HEK293 (cell line): Measurements from ENCODE around the gene HSD17B4.

Source experiments
- REPIN1 ChIP-seq: fragments of 450-650 bp; formaldehyde crosslinking; IDR thresholded peaks from 2 replicates; pipeline ENCODE4 v1.5.1; 2017; ENCODE audit warnings: missing biosample characterization, missing genetic modification characterization, low read depth
- TCF7L2 ChIP-seq: IDR thresholded peaks from 2 replicates; pipeline ENCODE4 v1.6.1; 2011; ENCODE audit warnings: low read depth, mild to moderate bottlenecking, inconsistent platforms, low read length, moderate library complexity, borderline replicate concordance
- ZBTB7A ChIP-seq: fragments of 450-650 bp; formaldehyde crosslinking; IDR thresholded peaks from 2 replicates; pipeline ENCODE4 v1.5.1; 2016; ENCODE audit warnings: low read depth, missing biosample characterization, missing genetic modification characterization
- ZNF112 ChIP-seq: fragments of 450-650 bp; formaldehyde crosslinking; IDR thresholded peaks from 2 replicates; pipeline ENCODE4 v1.5.0; 2017; ENCODE audit warnings: missing biosample characterization, missing genetic modification characterization
- ZNF133 ChIP-seq: fragments of 450-650 bp; formaldehyde crosslinking; IDR thresholded peaks from 2 replicates; pipeline ENCODE4 v1.5.1; 2016; ENCODE audit warnings: missing biosample characterization, missing genetic modification characterization
- ZNF184 ChIP-seq: fragments of 450-650 bp; IDR thresholded peaks from 2 replicates; pipeline ENCODE4 v1.5.1; 2018; ENCODE audit warnings: missing biosample characterization, mild to moderate bottlenecking, missing genetic modification characterization
- ZNF214 ChIP-seq: fragments of 450-650 bp; formaldehyde crosslinking; IDR thresholded peaks from 2 replicates; pipeline ENCODE4 v1.5.1; 2017; ENCODE audit warnings: missing biosample characterization, mild to moderate bottlenecking, missing genetic modification characterization, borderline replicate concordance
- ZNF433 ChIP-seq: fragments of 450-650 bp; formaldehyde crosslinking; IDR thresholded peaks from 2 replicates; pipeline ENCODE4 v1.5.1; 2016; ENCODE audit warnings: missing biosample characterization, missing genetic modification characterization, low read depth
- ZNF501 ChIP-seq: fragments of 450-650 bp; formaldehyde crosslinking; IDR thresholded peaks from 2 replicates; pipeline ENCODE4 v1.5.1; 2016; ENCODE audit warnings: missing biosample characterization, missing genetic modification characterization
- ZNF529 ChIP-seq: fragments of 450-650 bp; formaldehyde crosslinking; IDR thresholded peaks from 2 replicates; pipeline ENCODE4 v1.5.1; 2017; ENCODE audit warnings: missing genetic modification characterization, missing biosample characterization; ENCODE audit not compliant: insufficient replicate concordance
- ZNF660 ChIP-seq: fragments of 450-650 bp; IDR thresholded peaks from 2 replicates; pipeline ENCODE4 v1.5.1; 2018; ENCODE audit warnings: missing biosample characterization, mild to moderate bottlenecking, missing genetic modification characterization
- ZNF785 ChIP-seq: fragments of 450-650 bp; formaldehyde crosslinking; IDR thresholded peaks from 2 replicates; pipeline ENCODE4 v1.5.1; 2016; ENCODE audit warnings: missing biosample characterization, missing genetic modification characterization
- TF ChIP-seq, protein P1 (sequence below): fragments of 450-650 bp; formaldehyde crosslinking; IDR thresholded peaks from 2 replicates; pipeline ENCODE4 v1.5.1; 2016; ENCODE audit warnings: missing biosample characterization, missing genetic modification characterization
- TF ChIP-seq, protein P2 (sequence below): fragments of 450-650 bp; IDR thresholded peaks from 2 replicates; pipeline ENCODE4 v1.5.1; 2018; ENCODE audit warnings: missing biosample characterization, mild to moderate bottlenecking, missing genetic modification characterization

DNA sequence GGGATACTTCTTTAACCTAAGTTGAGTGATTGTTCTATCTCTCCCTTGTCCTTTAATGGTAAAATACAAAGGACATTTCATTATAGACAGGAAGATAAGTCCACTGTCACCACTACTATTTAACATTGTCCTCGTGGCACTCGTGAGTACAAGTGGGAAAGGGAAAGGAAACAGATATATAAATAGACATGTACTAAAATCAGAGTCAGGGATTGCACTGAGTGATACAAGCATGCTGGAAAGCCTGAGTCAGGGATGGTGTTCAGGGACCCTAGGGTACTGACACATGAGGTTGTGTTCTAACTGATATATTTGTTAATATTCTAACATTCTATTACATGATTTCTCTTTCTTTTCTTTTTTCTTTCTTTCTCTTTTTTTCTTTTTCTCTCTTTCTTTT, 102.3 kb downstream of the HSD17B4 start:
- TF ChIP-seq, protein P1, sequence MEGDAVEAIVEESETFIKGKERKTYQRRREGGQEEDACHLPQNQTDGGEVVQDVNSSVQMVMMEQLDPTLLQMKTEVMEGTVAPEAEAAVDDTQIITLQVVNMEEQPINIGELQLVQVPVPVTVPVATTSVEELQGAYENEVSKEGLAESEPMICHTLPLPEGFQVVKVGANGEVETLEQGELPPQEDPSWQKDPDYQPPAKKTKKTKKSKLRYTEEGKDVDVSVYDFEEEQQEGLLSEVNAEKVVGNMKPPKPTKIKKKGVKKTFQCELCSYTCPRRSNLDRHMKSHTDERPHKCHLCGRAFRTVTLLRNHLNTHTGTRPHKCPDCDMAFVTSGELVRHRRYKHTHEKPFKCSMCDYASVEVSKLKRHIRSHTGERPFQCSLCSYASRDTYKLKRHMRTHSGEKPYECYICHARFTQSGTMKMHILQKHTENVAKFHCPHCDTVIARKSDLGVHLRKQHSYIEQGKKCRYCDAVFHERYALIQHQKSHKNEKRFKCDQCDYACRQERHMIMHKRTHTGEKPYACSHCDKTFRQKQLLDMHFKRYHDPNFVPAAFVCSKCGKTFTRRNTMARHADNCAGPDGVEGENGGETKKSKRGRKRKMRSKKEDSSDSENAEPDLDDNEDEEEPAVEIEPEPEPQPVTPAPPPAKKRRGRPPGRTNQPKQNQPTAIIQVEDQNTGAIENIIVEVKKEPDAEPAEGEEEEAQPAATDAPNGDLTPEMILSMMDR: no peak
- no peak for TF ChIP-seq TCF7L2
- no peak for TF ChIP-seq ZNF660 (tag by site-specific recombination)
- TF ChIP-seq, protein P2, sequence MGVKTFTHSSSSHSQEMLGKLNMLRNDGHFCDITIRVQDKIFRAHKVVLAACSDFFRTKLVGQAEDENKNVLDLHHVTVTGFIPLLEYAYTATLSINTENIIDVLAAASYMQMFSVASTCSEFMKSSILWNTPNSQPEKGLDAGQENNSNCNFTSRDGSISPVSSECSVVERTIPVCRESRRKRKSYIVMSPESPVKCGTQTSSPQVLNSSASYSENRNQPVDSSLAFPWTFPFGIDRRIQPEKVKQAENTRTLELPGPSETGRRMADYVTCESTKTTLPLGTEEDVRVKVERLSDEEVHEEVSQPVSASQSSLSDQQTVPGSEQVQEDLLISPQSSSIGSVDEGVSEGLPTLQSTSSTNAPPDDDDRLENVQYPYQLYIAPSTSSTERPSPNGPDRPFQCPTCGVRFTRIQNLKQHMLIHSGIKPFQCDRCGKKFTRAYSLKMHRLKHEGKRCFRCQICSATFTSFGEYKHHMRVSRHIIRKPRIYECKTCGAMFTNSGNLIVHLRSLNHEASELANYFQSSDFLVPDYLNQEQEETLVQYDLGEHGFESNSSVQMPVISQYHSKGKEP (tag by site-specific recombination): no peak
- no peak for TF ChIP-seq ZNF433 (tag by site-specific recombination)
- no peak for TF ChIP-seq ZNF785 (tag by site-specific recombination)
- TF ChIP-seq ZNF529 (tag by site-specific recombination): no peak
- TF ChIP-seq ZBTB7A: no peak
- TF ChIP-seq REPIN1: no peak
- TF ChIP-seq ZNF184 (tag by site-specific recombination): no peak
- TF ChIP-seq ZNF214: no peak
- no peak for TF ChIP-seq ZNF133 (tag by site-specific recombination)
- TF ChIP-seq ZNF112: no peak
- no peak for TF ChIP-seq ZNF501
